SK-N-SH treated with all-trans-retinoic acid at 6 μM for 48 hours (cell line): ENCODE data around the gene LRRC14B.

ENCODE experiments used
- ATAC-seq: fragments of 200-7000 bp; cut with Tn5 transposase; 3 replicates; pipeline ENCODE4 v1.9.1; 2020; ENCODE audit warnings: mild to moderate bottlenecking, moderate library complexity
- ARNTL ChIP-seq: fragments of 450-650 bp; formaldehyde crosslinking; IDR thresholded peaks from 2 replicates; pipeline ENCODE4 v1.5.0; 2020; ENCODE audit warnings: low read depth, mild to moderate bottlenecking, moderate library complexity, borderline replicate concordance
- BACH2 ChIP-seq: fragments of 250-450 bp; sonication (Bioruptor Pico); IDR thresholded peaks from 2 replicates; pipeline ENCODE4 v1.9.0; 2021; ENCODE audit warnings: mild to moderate bottlenecking, borderline replicate concordance
- CREB5 ChIP-seq: fragments of 250-450 bp; sonication (Bioruptor Pico); IDR thresholded peaks from 2 replicates; pipeline ENCODE4 v1.5.1; 2020; ENCODE audit warnings: low read depth, mild to moderate bottlenecking, moderate library complexity
- CSDC2 ChIP-seq: fragments of 250-450 bp; sonication (Bioruptor Pico); IDR thresholded peaks from 2 replicates; pipeline ENCODE4 v1.5.0; 2020; ENCODE audit warnings: mild to moderate bottlenecking, moderate library complexity
- CSRNP3 ChIP-seq: fragments of 250-450 bp; sonication (Bioruptor Pico); IDR thresholded peaks from 2 replicates; pipeline ENCODE4 v1.5.1; 2021; ENCODE audit warnings: mild to moderate bottlenecking, moderate library complexity
- ESRRG ChIP-seq: fragments of 250-450 bp; sonication (Bioruptor Pico); IDR thresholded peaks from 2 replicates; pipeline ENCODE4 v1.6.1; 2021; ENCODE audit warnings: mild to moderate bottlenecking
- GLIS3 ChIP-seq: fragments of 250-450 bp; sonication (Bioruptor Pico); IDR thresholded peaks from 2 replicates; pipeline ENCODE4 v1.5.0; 2020; ENCODE audit warnings: mild to moderate bottlenecking, moderate library complexity
- ISL1 ChIP-seq: fragments of 250-450 bp; sonication (Bioruptor Pico); IDR thresholded peaks from 2 replicates; pipeline ENCODE4 v2.1.2; 2022; ENCODE audit warnings: mild to moderate bottlenecking, moderate library complexity
- PATZ1 ChIP-seq: fragments of 250-450 bp; sonication (Bioruptor Pico); IDR thresholded peaks from 2 replicates; pipeline ENCODE4 v1.8.0; 2020; ENCODE audit warnings: mild to moderate bottlenecking, moderate library complexity, borderline replicate concordance
- POU6F1 ChIP-seq: fragments of 250-450 bp; sonication (Bioruptor Pico); IDR thresholded peaks from 2 replicates; pipeline ENCODE4 v1.8.0; 2021; ENCODE audit warnings: low read depth, mild to moderate bottlenecking, moderate library complexity, borderline replicate concordance
- PPARA ChIP-seq: fragments of 250-450 bp; sonication (Bioruptor Pico); IDR thresholded peaks from 2 replicates; pipeline ENCODE4 v1.5.0; 2020; ENCODE audit warnings: mild to moderate bottlenecking, borderline replicate concordance
- RARB ChIP-seq: fragments of 250-450 bp; sonication (Bioruptor Pico); IDR thresholded peaks from 2 replicates; pipeline ENCODE4 v1.8.0; 2021; ENCODE audit warnings: mild to moderate bottlenecking, moderate library complexity
- SNAI2 ChIP-seq: fragments of 250-450 bp; sonication (Bioruptor Pico); IDR thresholded peaks from 2 replicates; pipeline ENCODE4 v1.5.0; 2020; ENCODE audit warnings: mild to moderate bottlenecking, moderate library complexity
- TCF4 ChIP-seq: fragments of 250-450 bp; sonication (Bioruptor Pico); IDR thresholded peaks from 2 replicates; pipeline ENCODE4 v1.8.0; 2021; ENCODE audit warnings: mild to moderate bottlenecking, moderate library complexity, borderline replicate concordance
- TSHZ2 ChIP-seq: fragments of 250-450 bp; sonication (Bioruptor Pico); IDR thresholded peaks from 2 replicates; pipeline ENCODE4 v1.5.0; 2020; ENCODE audit warnings: mild to moderate bottlenecking, moderate library complexity
- ZC3H10 ChIP-seq: fragments of 250-450 bp; sonication (Bioruptor Pico); IDR thresholded peaks from 2 replicates; pipeline ENCODE4 v1.5.1; 2021; ENCODE audit warnings: mild to moderate bottlenecking, moderate library complexity
- ZFP3 ChIP-seq: fragments of 250-450 bp; sonication (Bioruptor Pico); IDR thresholded peaks from 2 replicates; pipeline ENCODE4 v1.5.0; 2020; ENCODE audit warnings: mild to moderate bottlenecking, moderate library complexity
- ZFP30 ChIP-seq: fragments of 450-650 bp; formaldehyde crosslinking; IDR thresholded peaks from 2 replicates; pipeline ENCODE4 v1.5.0; 2022; ENCODE audit warnings: mild to moderate bottlenecking, moderate library complexity
- ZNF565 ChIP-seq: fragments of 450-650 bp; formaldehyde crosslinking; conservative IDR thresholded peaks from 2 replicates; pipeline ENCODE4 v1.5.0; 2020; ENCODE audit warnings: low read depth, mild to moderate bottlenecking, moderate library complexity
- ZNF70 ChIP-seq: fragments of 450-650 bp; formaldehyde crosslinking; IDR thresholded peaks from 2 replicates; pipeline ENCODE4 v1.5.0; 2020; ENCODE audit warnings: mild to moderate bottlenecking, moderate library complexity
- ZNF8 ChIP-seq: fragments of 450-650 bp; formaldehyde crosslinking; IDR thresholded peaks from 2 replicates; pipeline ENCODE4 v1.5.0; 2020; ENCODE audit warnings: mild to moderate bottlenecking, moderate library complexity

The LRRC14B gene

GRCh38 chr5:179401-179800 lies 11.9 kb upstream of the LRRC14B start:
- TF ChIP-seq ESRRG (CRISPR knock-in tag) (no peak), ZNF70 (CRISPR knock-in tag) (no peak), ZNF565 (CRISPR knock-in tag) (no peak), PPARA (CRISPR knock-in tag) (no peak)
- no peak for ATAC-seq

- no peak for TF ChIP-seq ZNF565 (CRISPR knock-in tag)
- no peak for TF ChIP-seq BACH2
- no peak for TF ChIP-seq ZC3H10 (CRISPR knock-in tag)
- TF ChIP-seq POU6F1 (CRISPR knock-in tag) = no peak
- TF ChIP-seq ISL1 (CRISPR knock-in tag) = no peak
- no peak for TF ChIP-seq CREB5 (CRISPR knock-in tag)
- TF ChIP-seq SNAI2 (CRISPR knock-in tag) = no peak
- no peak for TF ChIP-seq ZFP3 (CRISPR knock-in tag)
- TF ChIP-seq CSRNP3 (CRISPR knock-in tag) = no peak
- TF ChIP-seq TCF4 (CRISPR knock-in tag) = no peak
- no peak for TF ChIP-seq ZFP30
- ATAC-seq = no peak
These were observed 10.9 kb upstream of the LRRC14B start for GRCh38 chr5:180286-180918.

- TF ChIP-seq ISL1 (CRISPR knock-in tag) = no peak
- no peak for TF ChIP-seq RARB (CRISPR knock-in tag)
- no peak for TF ChIP-seq TCF4 (CRISPR knock-in tag)
- TF ChIP-seq GLIS3 (CRISPR knock-in tag) = no peak
- no peak for TF ChIP-seq BACH2
- no peak for TF ChIP-seq ESRRG (CRISPR knock-in tag)
These were observed 10.1 kb upstream of the LRRC14B start for GRCh38 chr5:181160-181559.

GRCh38 chr5:181566-181965 lies 9.7 kb upstream of the LRRC14B start:
- ATAC-seq = no peak

More at GRCh38 chr5:181160-181559, 10.1 kb upstream of the LRRC14B start:
- no peak for ATAC-seq

GRCh38 chr5:182126-182525 lies 9.2 kb upstream of the LRRC14B start:
- no peak for ATAC-seq
- TF ChIP-seq ARNTL (CRISPR knock-in tag) (no peak), ZNF8 (CRISPR knock-in tag) (no peak), TCF4 (CRISPR knock-in tag) (no peak), RARB (CRISPR knock-in tag) (no peak), ZNF565 (CRISPR knock-in tag) (no peak), ZC3H10 (CRISPR knock-in tag) (no peak), TSHZ2 (CRISPR knock-in tag) (no peak), PATZ1 (no peak), CSDC2 (CRISPR knock-in tag) (no peak), ZFP3 (CRISPR knock-in tag) (no peak)

More at GRCh38 chr5:181566-181965, 9.7 kb upstream of the LRRC14B start:
- TF ChIP-seq ZNF70 (CRISPR knock-in tag) (no peak), POU6F1 (CRISPR knock-in tag) (no peak), CSDC2 (CRISPR knock-in tag) (no peak), ZNF565 (CRISPR knock-in tag) (no peak)
